Measurements from ENCODE around the gene B4GALT1. TPM values are rescaled to one million over a fixed set of nuclear protein-coding genes. Genes with fewer than 3 reads are reported as not detected.

B4GALT1 gene
- total and polyA plus RNA-seq, 2 of the 8 experiments (the other 6 are each of a cell fraction or from before 2014, with no cell fraction given) = 12.8 to 18.2 TPM

DNA sequence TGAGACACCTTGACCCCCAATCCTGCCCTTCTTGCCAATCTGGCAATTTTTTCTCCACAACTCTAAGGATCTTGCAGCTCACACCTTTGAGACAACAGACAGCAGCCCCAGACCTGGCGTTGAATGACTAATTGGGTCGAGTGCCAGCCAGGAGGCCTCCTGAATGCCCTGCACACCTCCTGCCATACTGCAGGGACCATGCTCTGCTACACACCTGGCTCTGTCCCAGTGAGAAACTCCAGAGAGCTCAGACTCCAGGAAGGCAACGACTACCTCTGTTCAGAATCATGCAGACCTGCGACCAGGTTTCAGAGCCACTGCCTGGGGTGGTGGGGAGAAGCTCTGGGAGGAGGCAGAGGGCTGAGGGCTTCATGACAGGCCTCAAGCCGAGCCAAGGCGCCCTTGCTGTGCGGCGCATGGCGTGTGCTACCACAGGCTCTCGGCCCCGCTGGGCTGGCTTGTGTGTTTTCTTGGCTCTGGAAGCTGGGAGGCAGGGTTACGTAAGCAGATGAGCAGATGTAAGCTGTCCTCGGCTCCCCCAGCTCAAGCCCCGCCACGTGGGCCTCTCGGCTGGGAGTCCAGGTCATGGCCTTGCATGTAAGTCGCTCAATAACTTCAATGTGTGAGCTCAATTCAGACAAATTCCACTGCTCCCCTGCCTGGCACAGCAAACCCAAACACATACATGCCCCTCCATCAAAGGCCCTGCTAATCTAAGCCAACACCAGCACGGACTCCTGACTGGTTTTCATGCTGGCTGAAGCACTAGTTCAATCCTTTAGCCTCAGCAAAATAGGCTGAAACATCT is 27.5 kb downstream of the B4GALT1 start:
- Histone ChIP-seq H3K23me2 (ENCODE audit: low read depth, low read length) (no peaks in the 10 kb centered on the region), H2BK120ac (replicated peaks; ENCODE audit: low read depth, low read length) (no peak overlapping the region), H2AK5ac (ENCODE audit: low read depth, low read length) (no peak overlapping the region), H3K79me2 (ENCODE audit: control insufficient read depth in 1 of 2, insufficient read depth in 2 of 2, low read length in 2 of 2) (no peaks in the 10 kb centered on the region; a peak in 1 of 4 replicates), H3K4ac (replicated peaks; ENCODE audit: insufficient read length, low read depth, low read length) (no peak overlapping the region), H3K14ac (ENCODE audit: insufficient read length) (no peak overlapping the region), H3K56ac (replicated peaks; ENCODE audit: insufficient read length, low read depth, low read length) (no peak overlapping the region), H3K4me2 (ENCODE audit: insufficient read depth in 1 of 2, low read depth in 2 of 2, low read length in 2 of 2) (no peak overlapping the region), H2BK20ac (ENCODE audit: low read length) (no peak overlapping the region), H2BK15ac (ENCODE audit: low read length) (no peak overlapping the region), H2AFZ (ENCODE audit: low read length) (no peak overlapping the region), H3K4me3 (ENCODE audit: extremely low read depth in 1 of 4, insufficient read depth in 2 of 4, low read depth in 3 of 4, low read length in 4 of 4) (no peak overlapping the region), H3K9ac (replicated peaks in 1 of 4; ENCODE audit: extremely low read depth in 1 of 4, low read depth in 3 of 4, low read length in 3 of 4) (no peak overlapping the region; a peak in 1 of 7 replicates), H3K27me3 (replicated peaks in 1 of 4; ENCODE audit: control insufficient read depth in 3 of 4, extremely low read depth in 1 of 4, insufficient read depth in 3 of 4, low read length in 3 of 4) (no peaks in the 10 kb centered on the region), H3K23ac (ENCODE audit: insufficient read length) (no peak overlapping the region), H4K20me1 (replicated peaks in 1 of 2; ENCODE audit: control insufficient read depth in 1 of 2, insufficient read depth in 2 of 2, low read length in 2 of 2) (peaks cover 0 to 2% of the 10 kb centered on the region in 2 experiments), H3K18ac (ENCODE audit: extremely low read depth, low read length) (no peak overlapping the region), H4K5ac (ENCODE audit: insufficient read length, low read depth, low read length) (no peak overlapping the region), H3K36me3 (ENCODE audit: control insufficient read depth in 2 of 4, insufficient read depth in 4 of 4, low read length in 3 of 4) (no peaks in the 10 kb centered on the region), H3K9me3 (ENCODE audit: insufficient read depth in 2 of 2, low read depth in 1 of 2, low read length in 1 of 2) (no peaks in the 10 kb centered on the region), H3K27ac (ENCODE audit: low read depth, low read length) (no peak overlapping the region), H4K8ac (ENCODE audit: extremely low read depth, insufficient read depth, low read length) (peak overlapping the region; percentile 48; the same call in 1 of the 2 replicates), H4K91ac (replicated peaks; ENCODE audit: insufficient read length, low read length) (no peak overlapping the region), H3K79me1 (ENCODE audit: low read depth, low read length) (peaks cover 2% of the 10 kb centered on the region; the same call in 1 of the 2 replicates), H2BK5ac (ENCODE audit: low read depth, low read length) (no peak overlapping the region), H2BK12ac (ENCODE audit: low read depth, low read length) (no peak overlapping the region), H3K4me1 (replicated peaks in 1 of 4; ENCODE audit: control insufficient read depth in 3 of 4, insufficient read depth in 4 of 4, low read length in 3 of 4) (peaks cover 0 to 5% (median 1%) of the 10 kb centered on the region in 4 experiments; a peak in 5 of 7 replicates)
- WGBS, 2 experiments (ENCODE audit: extremely low coverage in 1 of 2, insufficient coverage in 1 of 2, insufficient read length in 1 of 2, insufficient replicate concordance in 2 of 2, low coverage in 1 of 2, low lambda C conversion rate in 2 of 2, missing lambda C conversion rate in 1 of 2) = 88% methylated on average over 18 of the region's 18 CpGs; no CpG with 5 or more reads in 1 of the 2 experiments
- ChIA-PET CTCF (ENCODE audit: partially characterized antibody) (interaction anchor here (1.0 to 2.1 kb wide), 4 partner anchors 11 to 48 kb away, joined by 3 to 6 read pairs (median 4); no protein-coding TSS in a partner anchor), POLR2A (ENCODE audit: partially characterized antibody) (interaction anchor here (0.6 to 1.6 kb wide), 5 partner anchors 9 to 116 kb away, joined by 3 to 5 read pairs (median 3); partner anchors contain the start of gene DNAJA1)
- FAIRE-seq (no peak), DNase-seq (ENCODE audit: low read depth in 1 of 2, low spot score in 2 of 2) (no peak)
- TF ChIP-seq RNF2 (IDR thresholded peaks at IDR 0.05; ENCODE audit: borderline replicate concordance, low read depth, low read length, missing control alignments, poor library complexity, severe bottlenecking) = no peak
- no peak for TF ChIP-seq POU5F1 (IDR thresholded peaks at IDR 0.05; ENCODE audit: low read depth, low read length)
- no peak for TF ChIP-seq YY1 (IDR thresholded peaks at IDR 0.05; ENCODE audit: low read depth, low read length)
- no peak for TF ChIP-seq POLR2AphosphoS5 (IDR thresholded peaks at IDR 0.05; ENCODE audit: low read depth, low read length)
